IPS DF 19.7 (cell line): ENCODE results near the gene ANKRD6.
A peak's percentile ranks its signal among the peaks of the same experiment; 100 is the strongest.
"Not testable (repeated sequence)": the region's sequence is repeated elsewhere in the genome, so short reads cannot be mapped to it uniquely, and the experiment has no call there.

Experiments used
- DNase-seq: peaks from one replicate; pipeline ENCODE4 v3.0.0-alpha.2; 2013; ENCODE audit warnings: low read depth, low spot score

The ANKRD6 gene

DNA sequence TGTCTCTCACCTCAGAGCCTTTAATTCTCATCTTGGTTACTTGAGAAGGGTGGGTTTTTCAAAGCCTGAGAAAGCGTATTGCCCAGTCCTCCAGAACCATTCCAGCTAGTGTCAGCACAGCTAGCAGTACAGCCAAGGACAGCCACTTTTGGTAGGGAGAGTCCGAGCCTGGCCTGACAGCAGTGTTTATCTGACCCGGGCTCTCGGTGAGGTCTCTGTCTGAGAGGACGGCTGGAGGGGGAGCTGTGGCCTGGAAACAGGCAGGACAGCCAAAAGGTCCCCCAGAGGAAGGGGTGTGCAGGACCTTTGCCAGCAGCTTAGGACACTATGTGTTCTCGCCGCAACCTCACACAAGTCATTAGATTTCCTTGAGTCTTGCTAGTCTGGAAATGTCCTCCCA lies 166.8 kb downstream of the ANKRD6 start:
- no peak for DNase-seq

DNA sequence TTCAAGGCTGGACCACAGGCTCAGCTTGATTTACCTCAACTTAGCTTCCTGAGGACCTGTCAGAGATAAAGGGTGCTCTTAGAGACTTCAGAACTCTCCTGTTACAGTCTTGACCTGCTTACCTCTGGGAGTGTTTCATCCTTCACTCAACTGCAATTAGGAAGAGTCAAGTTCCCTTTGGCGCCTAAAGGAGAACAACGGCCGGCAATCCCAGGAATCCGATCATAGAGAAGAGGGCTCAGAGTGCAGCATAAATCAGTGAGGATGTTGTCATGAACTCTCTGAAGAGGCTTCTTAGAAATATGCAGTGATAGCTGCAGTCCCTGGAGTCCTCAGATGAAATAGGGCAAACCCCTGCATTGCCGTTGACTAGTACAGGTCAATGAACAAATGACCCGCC lies 169.2 kb downstream of the ANKRD6 start:
- DNase-seq = no peak

DNA sequence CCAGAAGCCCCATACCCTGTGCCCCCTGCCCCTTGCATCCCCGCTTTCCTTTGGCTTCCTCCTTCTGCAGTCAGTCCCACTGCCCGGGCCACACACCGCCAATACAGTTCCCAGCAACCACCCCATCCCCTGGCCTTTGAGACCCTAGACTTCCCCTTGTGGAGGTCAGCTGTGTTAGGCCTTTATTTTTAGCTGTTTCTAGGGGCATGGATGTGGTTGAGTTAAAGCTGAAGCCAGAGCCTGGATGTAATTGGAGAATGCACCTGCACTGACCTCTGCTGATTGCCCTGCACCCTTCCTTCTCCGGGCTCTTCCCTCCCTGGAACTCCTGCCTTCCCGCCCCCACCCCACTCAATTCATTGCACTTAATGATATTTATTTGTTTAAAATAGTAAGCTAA lies 171.7 kb downstream of the ANKRD6 start:
- no peak for DNase-seq

DNA sequence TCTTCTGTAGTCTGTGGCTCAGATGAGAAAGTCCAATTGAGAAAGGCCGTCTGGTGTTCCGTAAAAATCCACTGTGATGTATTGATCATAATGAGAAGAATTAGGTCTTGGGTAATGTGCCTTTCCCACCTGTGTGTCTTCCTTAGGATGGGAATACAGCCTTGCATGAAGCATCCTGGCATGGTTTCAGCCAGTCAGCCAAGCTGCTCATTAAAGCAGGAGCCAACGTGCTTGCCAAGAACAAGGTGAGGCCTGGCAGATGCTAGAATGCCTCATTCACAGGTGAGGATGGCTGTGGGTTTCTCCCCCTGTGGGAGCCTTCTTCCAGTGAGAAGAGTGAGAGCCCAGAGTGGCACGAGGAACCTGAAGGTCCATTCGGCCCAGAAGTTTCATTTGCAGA lies 172.9 kb downstream of the ANKRD6 start:
- DNase-seq = no peak

DNA sequence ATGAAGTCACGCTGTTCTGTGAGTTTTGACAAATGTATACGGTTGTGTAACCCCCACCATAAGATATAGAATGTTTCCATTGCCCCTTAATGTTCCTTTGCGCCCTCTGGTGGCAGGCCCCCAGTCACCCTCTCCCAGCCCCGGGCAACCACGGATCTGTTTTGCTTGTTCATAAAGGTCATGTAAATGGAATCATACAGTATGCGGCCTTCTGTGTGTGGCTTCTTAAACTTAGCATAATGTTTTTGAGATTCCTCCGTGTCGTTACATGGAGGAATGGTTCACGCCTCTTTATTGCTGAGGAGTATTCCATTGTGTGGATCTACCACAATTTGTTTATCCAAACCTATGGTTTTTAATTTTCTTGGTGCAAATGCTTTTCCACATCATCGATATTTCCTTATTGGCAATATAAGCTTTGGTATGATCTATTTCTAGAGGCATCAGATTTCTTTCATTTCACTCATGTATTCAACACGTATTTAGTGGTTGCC lies 177.2 kb downstream of the ANKRD6 start:
- DNase-seq = no peak

DNA sequence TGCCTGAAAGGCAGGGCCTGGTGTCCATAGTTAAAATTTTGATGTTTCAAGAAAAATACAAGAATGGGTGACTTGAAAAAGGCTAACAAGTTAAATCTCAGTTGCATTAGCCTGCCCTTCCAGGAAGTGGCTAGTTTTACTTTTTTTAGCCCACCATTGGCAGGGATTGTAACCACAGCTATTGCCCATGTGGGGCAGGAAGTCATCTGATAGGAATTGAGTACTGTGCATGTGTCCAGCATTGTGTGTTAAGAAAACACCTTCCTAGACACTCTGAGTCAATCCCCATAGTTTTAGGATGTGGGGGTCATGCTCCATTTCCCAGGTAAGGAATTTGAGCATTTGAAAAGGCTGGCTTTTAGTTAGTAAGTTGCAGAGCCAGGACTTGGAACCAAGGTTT lies 178.7 kb downstream of the ANKRD6 start:
- DNase-seq = no peak

DNA sequence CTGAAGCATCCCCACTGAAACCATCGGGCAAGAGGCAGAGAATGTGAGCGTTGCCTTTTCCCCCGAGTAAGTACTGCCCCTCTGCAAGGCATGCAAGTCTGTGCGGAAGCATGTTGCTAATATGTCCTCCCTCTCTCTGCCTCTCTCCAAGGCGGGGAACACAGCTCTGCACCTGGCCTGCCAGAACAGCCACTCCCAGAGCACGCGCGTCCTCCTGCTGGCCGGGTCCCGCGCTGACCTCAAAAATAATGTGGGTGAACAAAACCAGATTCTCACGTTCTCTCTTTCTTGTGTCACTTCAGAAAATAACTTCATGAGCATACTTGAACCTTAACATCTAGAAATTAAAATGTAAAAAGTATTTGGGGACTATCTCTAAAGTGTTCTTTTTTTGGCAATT lies 179.2 kb downstream of the ANKRD6 start:
- DNase-seq = no peak

DNA sequence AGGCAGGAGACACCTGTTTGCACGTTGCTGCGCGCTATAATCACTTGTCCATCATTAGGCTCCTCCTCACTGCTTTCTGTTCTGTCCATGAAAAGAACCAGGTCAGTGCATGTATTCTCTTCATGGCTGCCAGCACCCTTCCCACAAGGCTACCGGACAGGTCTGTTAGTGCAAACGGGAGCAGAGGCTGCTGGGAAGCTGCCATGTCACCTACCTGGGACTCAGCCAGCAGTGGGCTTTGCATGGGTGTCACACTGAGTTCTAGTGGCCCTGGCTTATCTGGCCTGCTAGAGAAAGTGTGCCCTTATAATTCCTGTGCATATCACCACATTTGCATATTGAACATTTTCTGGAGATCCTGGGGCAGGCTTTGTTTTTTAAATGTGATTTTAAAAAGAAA lies 180.8 kb downstream of the ANKRD6 start:
- no peak for DNase-seq

DNA sequence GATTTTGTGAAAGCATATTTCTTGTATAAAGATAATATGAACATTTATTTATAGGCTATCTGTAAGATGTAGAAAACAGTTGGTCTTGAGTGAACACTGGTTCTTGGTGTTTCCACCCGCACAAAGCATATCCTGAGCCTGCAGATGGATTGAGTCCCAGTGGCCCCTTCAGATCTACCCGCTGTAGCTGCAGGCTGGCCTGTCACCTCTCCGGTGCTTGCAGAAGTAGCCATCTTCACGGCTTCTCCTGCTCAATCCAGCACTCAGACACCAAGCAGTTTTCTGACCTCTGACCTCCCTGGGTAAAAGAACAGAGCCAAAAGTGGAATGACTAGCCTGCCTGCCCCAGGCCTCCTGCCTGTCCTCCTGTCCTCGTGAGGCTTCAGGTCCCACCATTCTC lies 182.9 kb downstream of the ANKRD6 start:
- no peak for DNase-seq

DNA sequence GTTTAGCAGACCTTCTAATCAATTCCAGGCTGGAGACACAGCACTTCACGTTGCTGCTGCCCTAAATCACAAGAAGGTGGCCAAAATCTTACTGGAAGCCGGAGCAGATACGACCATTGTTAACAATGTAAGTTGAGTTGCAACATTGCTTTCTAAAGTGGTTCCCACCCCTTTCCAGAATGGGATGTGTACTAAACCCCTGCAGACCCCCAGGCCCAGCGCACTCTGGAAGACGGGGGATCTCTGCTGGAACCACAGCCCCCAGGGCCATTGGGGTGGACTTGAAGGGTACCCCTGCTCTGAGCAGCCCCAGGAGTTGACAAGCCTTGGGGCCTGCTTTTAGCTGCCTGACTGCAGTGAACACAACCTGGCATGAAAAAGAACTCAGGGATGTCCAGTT lies 183.6 kb downstream of the ANKRD6 start:
- no peak for DNase-seq

DNA sequence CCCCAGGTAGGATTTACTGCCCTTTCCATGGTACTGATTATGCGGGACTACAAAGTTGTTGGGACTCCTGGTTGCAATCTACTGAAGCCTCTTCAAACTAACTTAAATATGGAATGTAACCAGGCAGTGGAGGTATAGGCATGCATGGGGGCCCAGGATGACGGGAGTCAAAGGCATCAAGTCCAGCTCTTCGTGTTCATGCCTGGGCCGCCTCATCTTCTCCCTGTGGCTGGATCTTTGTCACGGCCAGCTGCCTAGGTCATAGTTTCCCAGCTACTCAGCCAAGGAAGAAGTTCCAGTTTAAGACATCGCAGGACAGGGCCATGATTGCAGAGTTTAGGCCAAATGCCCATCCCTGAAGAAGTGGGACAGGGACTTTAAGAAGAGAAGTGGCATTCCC lies 185.1 kb downstream of the ANKRD6 start:
- DNase-seq = no peak

DNA sequence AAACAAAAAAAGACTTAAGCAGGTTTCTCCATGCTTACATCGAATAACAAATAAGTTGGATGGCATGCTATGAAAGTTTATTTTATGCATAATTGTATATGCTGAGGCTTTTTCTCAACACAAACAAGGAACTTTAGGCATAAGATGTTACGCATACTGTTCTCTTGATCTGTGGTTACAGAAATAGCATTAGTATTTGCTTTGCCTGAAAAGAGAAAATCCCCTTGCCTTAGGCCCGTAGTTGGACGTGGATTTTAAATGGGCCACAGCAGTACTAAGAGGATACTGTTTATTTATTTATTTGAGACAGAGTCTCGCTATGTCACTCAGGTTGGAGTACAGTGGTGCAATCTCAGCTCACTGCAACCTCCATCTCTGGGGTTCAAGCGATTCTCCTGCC lies 186.6 kb downstream of the ANKRD6 start:
- DNase-seq = no peak

DNA sequence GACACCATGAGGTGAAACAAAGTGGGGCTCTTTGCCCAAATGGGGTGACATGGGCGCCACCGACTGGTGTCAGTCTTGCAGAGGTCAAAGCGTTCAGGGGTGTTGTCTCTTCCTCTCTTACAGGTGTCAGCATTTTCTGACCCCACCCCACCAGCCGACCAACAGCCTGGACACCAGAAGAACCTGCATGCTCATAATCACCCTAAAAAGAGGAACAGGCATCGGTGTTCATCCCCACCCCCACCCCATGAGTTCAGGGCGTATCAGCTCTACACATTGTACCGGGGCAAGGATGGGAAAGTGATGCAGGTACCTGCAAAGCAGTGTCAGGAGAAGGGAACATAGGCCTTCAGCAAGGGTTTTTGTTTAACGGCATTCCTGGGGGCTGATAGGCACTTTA lies 190.8 kb downstream of the ANKRD6 start:
- no peak for DNase-seq

DNA sequence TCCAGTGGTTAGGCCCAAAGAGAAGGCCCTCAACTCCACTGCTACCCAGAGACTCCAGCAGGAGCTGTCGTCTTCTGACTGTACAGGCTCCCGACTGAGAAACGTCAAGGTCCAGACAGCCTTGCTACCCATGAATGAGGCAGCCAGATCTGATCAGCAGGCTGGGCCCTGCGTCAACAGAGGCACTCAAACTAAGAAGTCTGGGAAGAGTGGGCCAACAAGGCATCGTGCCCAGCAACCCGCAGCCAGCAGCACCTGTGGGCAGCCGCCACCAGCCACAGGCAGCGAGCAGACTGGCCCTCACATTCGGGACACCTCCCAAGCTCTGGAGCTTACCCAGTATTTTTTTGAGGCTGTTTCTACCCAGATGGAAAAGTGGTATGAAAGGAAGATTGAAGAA lies 197.5 kb downstream of the ANKRD6 start:
- no peak for DNase-seq

DNA sequence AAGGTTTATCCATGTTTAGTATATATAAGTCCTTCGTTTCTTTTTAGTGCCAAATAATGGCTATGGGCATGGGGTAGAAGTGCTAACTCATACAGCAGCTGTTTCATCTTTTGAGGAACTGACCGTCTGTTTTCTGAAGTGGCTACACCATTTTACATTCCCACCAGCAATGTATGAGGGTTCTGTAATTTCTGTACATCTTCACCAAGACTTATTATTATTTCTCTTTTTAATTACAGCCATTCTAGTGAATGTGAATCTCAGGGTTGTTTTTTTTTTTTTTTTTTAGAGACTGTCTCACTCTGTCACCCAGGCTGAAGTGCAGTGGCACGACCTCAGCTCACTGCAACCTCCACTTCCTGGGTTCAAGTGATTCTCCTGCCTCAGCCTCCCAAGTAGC lies 203.5 kb downstream of the ANKRD6 start:
- not testable (repeated sequence) for DNase-seq

DNA sequence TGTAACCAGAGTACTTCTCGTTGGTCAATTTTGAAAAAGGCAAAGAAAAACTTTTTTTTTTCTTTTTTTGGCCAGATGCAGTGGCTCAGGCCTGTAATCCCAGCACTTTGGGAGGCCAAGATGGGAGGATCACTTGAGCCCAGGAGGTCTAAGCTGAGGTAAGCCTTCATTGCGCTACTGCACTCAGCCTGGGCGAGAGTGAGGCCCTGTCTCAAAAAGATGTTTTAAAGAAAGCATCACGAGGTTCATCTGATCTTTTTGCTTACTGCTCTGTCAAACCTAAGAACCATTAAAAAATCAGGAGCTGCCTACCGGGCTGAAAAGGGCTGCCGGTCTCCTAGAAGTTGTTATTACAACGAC lies 205.0 kb downstream of the ANKRD6 start:
- DNase-seq = no peak

DNA sequence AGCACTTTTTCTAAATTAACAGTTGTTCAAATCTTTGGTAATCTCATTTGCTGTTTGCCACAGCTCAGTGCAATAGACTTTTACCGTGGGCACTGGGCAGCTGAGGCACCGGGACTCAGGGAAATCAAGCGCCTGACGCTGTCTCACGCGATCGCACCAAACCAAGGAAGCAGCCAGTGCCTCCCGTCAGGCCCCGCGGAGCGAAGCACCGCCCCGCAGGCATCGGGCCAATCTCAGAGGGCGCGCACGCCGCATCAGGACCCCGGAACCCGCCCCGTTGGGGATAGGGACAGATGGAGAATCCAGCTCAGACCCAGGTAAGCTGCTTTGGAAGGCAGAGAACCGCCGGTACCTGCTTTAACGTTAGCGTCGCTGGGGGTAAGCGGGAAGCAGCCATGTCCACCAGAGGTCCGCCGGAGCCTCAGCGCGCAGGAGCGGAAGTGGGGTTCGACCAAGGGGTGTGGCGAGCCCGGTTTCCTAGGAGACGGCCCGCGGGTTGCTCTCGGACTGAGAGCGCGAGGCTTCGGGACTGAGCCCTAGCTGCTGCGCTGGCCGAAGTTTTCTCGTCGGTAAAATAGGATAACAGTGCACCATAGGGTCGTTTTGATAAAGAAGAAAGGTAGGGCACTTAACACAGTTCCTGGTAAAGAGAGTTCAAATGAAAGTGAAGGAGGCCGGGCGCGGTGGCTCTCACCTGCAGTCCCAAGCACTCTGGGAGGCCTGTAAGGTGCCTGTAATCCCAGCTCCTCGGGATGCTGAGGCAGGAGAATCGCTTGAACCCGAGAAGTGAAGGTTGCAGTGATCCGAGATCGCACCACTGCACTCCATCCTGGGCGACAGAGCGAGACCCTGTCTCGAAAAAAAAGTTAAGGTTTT lies 205.6 kb downstream of the ANKRD6 start, which contains the start of gene LYRM2:
Gene LYRM2 (minus strand): TSS at position 428 of the 876 bp plus-strand sequence. CDS start 31 bp downstream, at position 397.
- peak; percentile 45 for DNase-seq

DNA sequence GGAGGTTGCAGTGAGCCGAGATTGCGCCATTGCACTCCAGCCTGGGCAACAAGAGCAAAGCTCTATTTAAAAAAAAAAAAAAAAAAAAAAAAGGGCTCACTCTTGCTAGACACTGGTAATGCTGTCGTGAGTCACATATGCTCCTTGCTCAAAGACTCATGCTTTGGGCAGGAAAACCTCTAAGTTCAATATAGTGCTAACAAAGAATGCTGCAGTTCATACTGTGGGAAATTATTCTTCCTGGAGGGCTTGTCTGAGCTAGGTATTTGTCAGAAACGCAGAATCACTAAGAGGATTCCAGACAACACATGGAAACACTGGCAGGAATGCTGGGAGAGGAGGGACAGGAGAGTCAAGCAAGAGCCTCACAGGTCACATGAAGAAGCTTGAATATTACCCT lies 207.9 kb downstream of the ANKRD6 start:
- DNase-seq = no peak

DNA sequence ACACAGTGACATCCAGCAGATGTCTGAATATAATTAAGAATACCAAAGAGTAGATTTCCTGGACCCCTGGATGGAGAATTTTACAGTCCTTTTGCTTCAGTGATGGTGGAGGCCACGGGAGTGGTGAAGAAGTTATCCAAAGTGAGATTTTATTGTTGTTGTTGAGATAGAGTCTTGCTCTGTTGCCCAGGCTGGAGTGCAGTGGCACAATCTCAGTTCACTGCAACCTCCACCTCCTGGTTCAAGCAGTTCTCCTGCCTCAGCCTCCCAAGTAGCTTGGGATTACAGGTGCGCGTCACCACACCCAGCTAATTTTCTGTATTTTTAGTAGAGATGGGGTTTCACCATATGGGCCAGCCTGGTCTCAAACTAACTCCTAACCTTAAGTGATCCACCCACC lies 208.6 kb downstream of the ANKRD6 start:
- DNase-seq = not testable (repeated sequence)

DNA sequence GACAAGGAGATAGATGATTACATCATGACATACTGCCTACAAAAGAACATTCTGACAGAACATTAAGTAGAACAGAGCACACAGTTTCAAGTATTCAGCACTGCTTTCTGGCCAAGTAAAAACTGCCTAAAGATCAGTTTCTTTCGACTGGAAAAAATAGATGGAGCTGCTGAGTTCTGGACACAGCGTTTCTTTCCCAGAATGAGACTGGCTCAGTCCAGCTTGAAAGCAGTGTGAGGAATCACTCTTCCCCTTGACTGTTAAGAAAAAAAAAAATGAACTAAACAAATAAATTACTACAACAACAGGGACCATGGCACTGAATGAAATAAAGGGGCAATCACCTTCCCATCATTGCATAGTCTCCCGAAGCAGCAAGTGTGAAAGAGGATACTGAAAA lies 210.0 kb downstream of the ANKRD6 start:
- DNase-seq = no peak

DNA sequence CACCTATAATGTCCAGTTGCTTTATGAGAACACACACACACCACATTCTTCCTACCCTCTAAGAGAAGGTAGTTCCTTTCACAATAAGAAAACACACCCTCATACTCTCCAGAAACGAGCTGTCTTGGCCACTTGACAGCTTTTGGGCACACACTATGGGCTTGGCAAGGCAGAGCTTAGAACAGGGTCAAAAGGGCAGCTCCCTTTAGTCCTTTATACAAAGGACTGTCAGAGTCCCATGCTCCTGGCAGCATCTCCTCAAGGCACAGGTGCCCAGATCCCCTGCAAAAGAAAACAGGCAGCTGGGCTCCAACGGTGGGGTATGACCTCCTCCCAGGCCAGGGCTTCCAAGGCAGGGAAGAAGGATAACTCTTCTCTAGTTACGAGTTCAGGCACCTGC lies 210.5 kb downstream of the ANKRD6 start:
- DNase-seq = no peak

DNA sequence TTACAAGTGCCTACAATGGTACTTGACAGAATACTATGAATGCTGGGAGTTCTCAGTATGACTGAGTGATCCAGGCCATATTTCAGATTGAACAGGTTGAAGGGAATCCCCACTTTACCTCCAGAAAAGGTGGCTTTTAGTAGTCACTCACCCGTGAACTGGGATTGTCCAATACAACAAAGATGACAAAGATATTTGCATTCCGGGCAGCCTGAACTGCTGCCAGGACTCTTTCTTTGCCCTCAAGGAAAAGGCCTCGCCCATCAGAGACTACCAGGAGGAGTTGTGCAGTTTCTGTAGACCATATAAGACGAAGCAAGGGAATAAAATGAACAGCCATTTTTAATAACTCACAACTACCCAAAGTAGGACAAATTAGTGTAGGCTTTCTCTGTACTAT lies 211.9 kb downstream of the ANKRD6 start:
- no peak for DNase-seq

DNA sequence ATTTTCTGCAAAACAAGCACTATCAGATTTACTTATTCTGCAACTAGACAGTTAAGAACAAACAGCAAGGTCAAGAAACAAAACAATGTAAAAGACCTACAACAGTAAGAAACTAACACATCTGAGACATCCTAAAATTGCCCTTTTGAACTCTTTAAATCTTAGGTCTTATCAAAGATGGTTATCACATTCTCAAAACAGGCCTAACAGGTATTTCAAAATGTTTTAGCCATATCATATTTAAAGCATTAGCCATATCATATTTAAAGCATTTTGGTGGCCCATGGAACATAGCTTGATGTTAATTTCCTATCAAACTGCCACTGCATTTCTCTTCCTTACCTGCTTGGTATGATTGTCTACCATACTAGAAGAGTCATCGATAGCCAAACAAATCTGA lies 216.7 kb downstream of the ANKRD6 start:
- no peak for DNase-seq

DNA sequence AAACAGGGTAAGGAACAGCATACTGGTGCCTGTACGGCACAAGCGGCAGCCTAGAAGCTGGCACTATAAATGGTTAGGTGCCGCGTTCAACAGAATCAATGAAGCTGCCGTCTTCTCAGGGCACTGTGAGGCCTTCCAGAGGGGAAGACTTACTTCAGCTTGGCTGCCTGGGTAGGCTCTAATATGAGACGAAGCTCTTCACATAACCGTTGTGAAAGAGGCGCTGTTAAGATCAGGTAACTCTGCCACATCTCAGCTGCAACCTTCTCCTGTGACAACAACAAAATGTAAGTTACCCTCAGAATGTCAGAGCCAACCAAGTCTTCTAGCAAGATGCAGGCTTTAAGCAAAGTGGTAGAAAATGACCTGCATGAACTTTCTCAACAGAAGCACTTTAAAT lies 217.6 kb downstream of the ANKRD6 start:
- DNase-seq = no peak
